Effector memory CD4-positive, alpha-beta T cell (primary cell): ENCODE data around the gene RPS6KA3.

Experiments used
- DNase-seq, 3 donors: peaks; one replicate each; pipeline ENCODE4 v3.0.0-alpha.2; 2020
- H3K27ac ChIP-seq: 2 replicates; pipeline ENCODE4 v1.7.0; 2013; ENCODE audit warnings: mild to moderate bottlenecking, low read length, moderate library complexity; ENCODE audit not compliant: insufficient read depth, poor library complexity, severe bottlenecking
- H3K27me3 ChIP-seq: replicated peaks from 2 replicates; pipeline ENCODE4 v1.7.0; 2013; ENCODE audit warnings: mild to moderate bottlenecking, low read length; ENCODE audit not compliant: insufficient read depth, control insufficient read depth, poor library complexity, severe bottlenecking
- H3K36me3 ChIP-seq: 2 replicates; pipeline ENCODE4 v1.7.0; 2013; ENCODE audit warnings: mild to moderate bottlenecking, low read length, moderate library complexity; ENCODE audit not compliant: control insufficient read depth, insufficient read depth
- H3K4me1 ChIP-seq: 2 replicates; pipeline ENCODE4 v1.7.0; 2013; ENCODE audit warnings: low read length, mild to moderate bottlenecking; ENCODE audit not compliant: control insufficient read depth, insufficient read depth, poor library complexity, severe bottlenecking
- H3K4me3 ChIP-seq: 2 replicates; pipeline ENCODE4 v1.7.0; 2013; ENCODE audit warnings: low read length, low read depth, mild to moderate bottlenecking; ENCODE audit not compliant: insufficient read depth, poor library complexity, severe bottlenecking
- H3K9me3 ChIP-seq: 2 replicates; pipeline ENCODE4 v1.7.0; 2013; ENCODE audit warnings: mild to moderate bottlenecking, low read length, moderate library complexity; ENCODE audit not compliant: control insufficient read depth

The RPS6KA3 gene

GRCh38 chrX:20267607-20267930 is 860 bp upstream of the RPS6KA3 start:
- Histone ChIP-seq H3K36me3 (no peaks in the 10 kb centered on the region), H3K4me3 (peak overlapping the region; percentile 62)

GRCh38 chrX:20265726-20266681 is 705 bp downstream of the RPS6KA3 start:
- no peaks in the 10 kb centered on the region for H3K36me3 ChIP-seq
- peak overlapping the region; percentile 84 for H3K4me3 ChIP-seq
- peak overlapping the region; percentile 88 for H3K27ac ChIP-seq
- H3K4me1 ChIP-seq: peaks cover 3% of the 10 kb centered on the region
- no peaks in the 10 kb centered on the region for H3K27me3 ChIP-seq
- no peaks in the 10 kb centered on the region for H3K9me3 ChIP-seq
- peak in 2 of 3 donors; percentile 21 to 28 for DNase-seq

More at GRCh38 chrX:20267607-20267930, 860 bp upstream of the RPS6KA3 start:
- Histone ChIP-seq H3K9me3 (no peaks in the 10 kb centered on the region), H3K27me3 (no peaks in the 10 kb centered on the region), H3K27ac (peak overlapping the region; percentile 88), H3K4me1 (no peaks in the 10 kb centered on the region)
- DNase-seq: no peak

DNA sequence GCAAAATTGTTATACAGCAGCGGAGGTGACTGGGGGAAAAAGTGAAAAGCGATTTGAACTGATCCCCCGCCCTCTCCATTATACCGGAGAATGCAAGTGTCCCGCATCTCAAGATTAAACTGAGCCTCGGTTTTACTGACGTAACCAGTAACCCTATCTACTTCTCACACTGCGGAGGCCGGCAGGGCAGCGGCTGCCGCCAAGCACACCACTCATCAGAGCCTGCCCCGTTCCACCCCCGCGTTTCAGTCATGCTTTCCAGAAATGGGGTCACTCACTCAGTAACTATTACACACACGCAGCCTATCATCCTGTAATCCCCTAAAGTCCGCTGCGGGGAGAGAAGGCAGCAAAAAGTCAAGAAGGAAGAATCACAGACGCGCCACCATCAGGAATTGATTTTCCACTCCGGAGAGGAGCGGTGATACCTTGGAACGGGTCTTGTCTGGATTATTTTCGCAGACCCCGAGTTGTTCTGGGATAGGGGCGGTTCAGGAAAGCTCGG is 1.4 kb downstream of the RPS6KA3 start:
- Histone ChIP-seq H3K36me3 (no peaks in the 10 kb centered on the region), H3K4me1 (peaks cover 3% of the 10 kb centered on the region), H3K27ac (peak overlapping the region; percentile 88), H3K4me3 (peak overlapping the region; percentile 84), H3K9me3 (no peaks in the 10 kb centered on the region), H3K27me3 (no peaks in the 10 kb centered on the region)
- peak; percentile 44 to 60 (median 47) for DNase-seq

DNA sequence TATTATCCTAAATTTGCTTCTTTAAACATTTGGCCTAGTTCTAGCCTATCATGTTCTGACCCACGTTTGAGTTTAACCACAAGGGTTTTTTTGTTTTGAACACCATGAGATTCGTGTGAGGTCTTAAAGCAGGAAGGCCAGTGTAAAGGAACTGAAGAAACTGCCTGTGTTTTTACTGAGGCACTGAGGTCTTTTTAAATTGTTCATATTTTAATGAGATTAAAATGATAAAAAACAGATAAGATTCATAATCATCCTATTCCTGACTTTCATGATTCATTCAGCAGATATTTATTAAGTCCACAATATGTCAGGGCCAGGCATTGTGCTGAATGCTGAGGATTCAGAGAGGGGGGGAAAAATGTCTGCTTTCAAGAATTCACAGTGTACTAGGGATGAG is 3.2 kb downstream of the RPS6KA3 start:
- Histone ChIP-seq H3K4me3 (peak overlapping the region; percentile 84), H3K36me3 (no peaks in the 10 kb centered on the region)
- no peak for DNase-seq

DNA sequence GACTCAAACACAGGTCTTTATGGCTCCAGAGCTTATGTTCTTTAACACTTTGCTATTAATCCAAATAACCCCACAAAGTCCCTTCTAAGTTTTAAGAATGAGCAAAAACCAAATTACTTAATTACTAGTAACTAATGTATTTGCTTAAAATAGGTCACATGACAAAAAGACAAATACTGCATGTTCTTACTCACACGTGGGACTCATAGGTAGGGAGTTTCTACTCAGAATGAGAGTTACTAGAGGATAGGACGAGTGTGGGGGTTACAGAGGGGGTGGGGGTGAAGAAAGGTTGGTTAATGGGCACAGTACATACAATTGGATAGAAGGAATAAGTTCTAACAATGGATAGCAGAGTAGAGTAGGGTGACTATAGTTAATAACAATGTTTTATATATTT is 5.8 kb downstream of the RPS6KA3 start:
- Histone ChIP-seq H3K9me3 (no peaks in the 10 kb centered on the region), H3K4me3 (no peak overlapping the region), H3K36me3 (no peaks in the 10 kb centered on the region), H3K27ac (peak overlapping the region; percentile 18), H3K27me3 (no peaks in the 10 kb centered on the region), H3K4me1 (peaks cover 8% of the 10 kb centered on the region)
- DNase-seq: no peak

More for the DNA sequence above, 3.2 kb downstream of the RPS6KA3 start:
- Histone ChIP-seq H3K27ac (peak overlapping the region; percentile 88), H3K4me1 (peaks cover 3% of the 10 kb centered on the region), H3K9me3 (no peaks in the 10 kb centered on the region), H3K27me3 (no peaks in the 10 kb centered on the region)

- H3K27ac ChIP-seq: no peak overlapping the region
- peaks cover 5% of the 10 kb centered on the region for H3K4me1 ChIP-seq
- H3K36me3 ChIP-seq: peaks cover 3% of the 10 kb centered on the region
- no peak overlapping the region for H3K4me3 ChIP-seq
- no peak for DNase-seq
- H3K9me3 ChIP-seq: no peaks in the 10 kb centered on the region
- H3K27me3 ChIP-seq: no peaks in the 10 kb centered on the region
Observed at GRCh38 chrX:20254712-20255299, 11.9 kb downstream of the RPS6KA3 start.

DNA sequence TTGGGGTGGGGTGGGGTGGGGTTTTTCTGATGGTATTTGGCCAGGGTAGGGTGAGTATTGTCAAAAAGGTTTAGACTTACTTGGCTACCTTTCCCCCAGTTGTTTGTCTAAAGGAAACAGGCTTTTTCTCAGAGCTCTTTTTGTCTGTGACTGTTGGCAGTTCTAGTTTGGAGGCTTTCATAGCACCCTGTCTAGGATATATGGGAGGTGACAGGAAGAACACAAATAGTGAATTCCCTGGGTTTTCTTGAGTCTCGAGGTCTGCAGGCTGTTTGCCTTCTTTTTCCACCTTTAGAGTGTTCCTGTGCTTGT is 13.5 kb downstream of the RPS6KA3 start:
- Histone ChIP-seq H3K36me3 (peaks cover 3% of the 10 kb centered on the region), H3K4me1 (peaks cover 10% of the 10 kb centered on the region), H3K4me3 (no peak overlapping the region), H3K9me3 (no peaks in the 10 kb centered on the region), H3K27ac (peak overlapping the region; percentile 28), H3K27me3 (no peaks in the 10 kb centered on the region)
- DNase-seq: no peak

- Histone ChIP-seq H3K4me1 (peaks cover 10% of the 10 kb centered on the region), H3K27ac (peak overlapping the region; percentile 53), H3K36me3 (peaks cover 3% of the 10 kb centered on the region), H3K4me3 (no peak overlapping the region), H3K27me3 (no peaks in the 10 kb centered on the region), H3K9me3 (no peaks in the 10 kb centered on the region)
- peak; percentile 55 to 68 (median 59) for DNase-seq
Observed at GRCh38 chrX:20252381-20253231, 14.1 kb downstream of the RPS6KA3 start.

DNA sequence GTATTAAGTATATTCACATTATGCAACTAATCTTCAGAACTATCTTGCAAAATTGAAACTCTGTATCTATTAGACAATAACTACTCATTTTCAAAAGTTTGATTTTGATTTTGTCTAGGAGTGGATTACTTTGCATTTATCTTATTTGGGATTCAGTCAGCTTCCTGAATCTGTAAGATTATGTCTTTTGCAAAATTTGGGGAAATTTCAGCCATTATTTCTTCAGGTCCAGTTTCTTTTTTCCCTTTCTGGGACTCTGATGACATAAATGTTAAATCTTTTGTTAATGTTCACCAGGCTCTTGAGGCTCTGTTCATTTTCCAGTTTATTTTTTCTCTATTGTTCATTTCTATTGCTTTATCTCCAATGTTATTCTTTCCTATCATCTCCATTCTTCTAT is 15.0 kb downstream of the RPS6KA3 start:
- Histone ChIP-seq H3K4me3 (no peak overlapping the region), H3K27ac (no peak overlapping the region), H3K9me3 (no peaks in the 10 kb centered on the region), H3K27me3 (no peaks in the 10 kb centered on the region), H3K36me3 (peaks cover 3% of the 10 kb centered on the region), H3K4me1 (peaks cover 9% of the 10 kb centered on the region)
- no peak for DNase-seq
